NCI-H2196 (cell line): ENCODE measurements around the gene NTRK2.

Source experiments
- DNase-seq: peaks from one replicate; lab custom pipeline; 2025; ENCODE audit not compliant: unreplicated experiment; lab: John Stamatoyannopoulos, UW

Gene NTRK2

DNA sequence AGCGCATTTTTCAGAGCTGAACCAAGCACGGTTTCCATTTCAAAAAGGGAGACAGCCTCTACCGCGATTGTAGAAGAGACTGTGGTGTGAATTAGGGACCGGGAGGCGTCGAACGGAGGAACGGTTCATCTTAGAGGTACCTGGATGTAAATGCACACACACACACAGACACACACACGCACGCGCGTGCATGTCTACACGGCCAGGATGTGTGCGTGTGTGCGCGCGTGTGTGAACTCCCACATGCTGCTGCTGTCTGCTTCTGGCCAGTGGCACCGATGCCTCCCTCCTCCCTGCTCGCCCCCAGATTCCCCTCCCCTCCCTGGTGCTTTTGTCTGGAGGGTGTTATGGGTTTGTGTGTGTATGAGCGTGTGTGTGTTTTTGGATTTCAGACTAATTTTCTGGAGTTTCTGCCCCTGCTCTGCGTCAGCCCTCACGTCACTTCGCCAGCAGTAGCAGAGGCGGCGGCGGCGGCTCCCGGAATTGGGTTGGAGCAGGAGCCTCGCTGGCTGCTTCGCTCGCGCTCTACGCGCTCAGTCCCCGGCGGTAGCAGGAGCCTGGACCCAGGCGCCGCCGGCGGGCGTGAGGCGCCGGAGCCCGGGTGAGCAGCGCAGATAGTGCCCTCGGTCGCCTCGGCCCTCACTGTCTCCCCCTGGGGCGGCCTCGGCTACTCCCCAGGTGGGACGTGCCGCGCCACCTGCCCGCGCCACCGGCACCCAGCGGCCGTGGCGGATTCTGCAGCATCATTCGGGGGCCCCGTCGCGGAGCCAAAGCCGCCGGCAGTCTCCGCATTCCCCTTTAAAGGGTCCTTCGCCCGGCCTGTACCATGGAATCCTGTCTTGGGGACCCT lies at the start of gene NTRK2:
NTRK2 (plus strand) TSS at position 442 of the 850 bp plus-strand sequence. CDS start 1,020 bp downstream, outside the sequence.
- no peak for DNase-seq

DNA sequence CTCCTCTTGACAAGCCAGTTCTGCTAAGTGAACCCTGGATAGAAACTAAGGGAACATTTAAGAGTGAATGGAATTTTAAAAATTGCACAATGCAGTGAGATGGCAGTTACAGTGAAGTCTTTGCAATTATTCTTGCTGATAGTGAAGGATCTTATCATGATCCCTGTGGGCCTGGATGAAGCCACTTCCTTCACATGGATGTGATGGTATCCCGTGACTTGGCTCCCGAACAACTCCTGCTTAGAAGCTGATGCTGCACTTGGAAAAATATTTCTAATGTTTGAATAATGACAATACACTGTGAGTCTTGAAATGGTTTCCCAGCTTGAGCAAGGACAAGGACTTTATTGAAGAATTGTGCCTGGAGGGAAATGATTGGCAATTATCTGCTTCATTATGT lies 49.2 kb upstream of the NTRK2 start:
- DNase-seq: no peak

DNA sequence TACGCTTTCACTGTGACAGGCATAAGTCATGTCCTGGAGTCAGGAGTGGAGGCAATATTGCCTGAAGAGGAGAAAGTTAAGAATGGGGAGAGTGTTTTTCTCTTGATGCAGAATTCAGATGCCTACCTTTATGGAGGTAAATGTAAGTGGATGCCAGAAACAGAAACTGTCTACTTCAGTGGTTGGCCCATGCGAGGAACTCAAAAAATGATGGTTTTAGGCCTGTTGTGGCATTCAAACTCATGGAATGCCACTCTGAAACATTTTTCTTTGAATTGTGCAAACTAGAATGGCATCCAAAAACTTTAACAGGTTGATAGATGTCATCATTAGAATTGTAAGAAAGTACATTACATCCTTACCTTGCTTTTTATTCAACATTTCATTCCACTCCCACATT lies 47.7 kb upstream of the NTRK2 start:
- DNase-seq: no peak

DNA sequence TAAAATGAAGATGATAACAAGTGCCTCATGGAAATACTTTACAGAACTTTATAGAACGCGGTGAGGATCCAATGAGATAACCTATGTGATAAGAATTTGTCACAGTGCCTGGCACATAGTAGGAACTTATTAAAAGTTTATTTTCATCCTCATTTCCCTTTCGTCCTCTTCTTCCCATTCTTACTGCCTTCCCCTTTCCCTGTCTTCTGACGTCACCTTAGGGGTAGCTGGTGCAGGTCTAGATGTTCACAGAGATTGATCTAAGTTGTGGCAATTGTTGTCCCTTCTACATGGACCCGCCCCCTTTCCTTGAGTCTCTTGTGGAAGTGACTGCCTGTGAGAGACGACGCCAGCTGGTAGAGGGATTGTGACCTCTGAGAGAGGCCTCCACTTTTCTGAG lies 46.5 kb upstream of the NTRK2 start:
- DNase-seq: no peak

DNA sequence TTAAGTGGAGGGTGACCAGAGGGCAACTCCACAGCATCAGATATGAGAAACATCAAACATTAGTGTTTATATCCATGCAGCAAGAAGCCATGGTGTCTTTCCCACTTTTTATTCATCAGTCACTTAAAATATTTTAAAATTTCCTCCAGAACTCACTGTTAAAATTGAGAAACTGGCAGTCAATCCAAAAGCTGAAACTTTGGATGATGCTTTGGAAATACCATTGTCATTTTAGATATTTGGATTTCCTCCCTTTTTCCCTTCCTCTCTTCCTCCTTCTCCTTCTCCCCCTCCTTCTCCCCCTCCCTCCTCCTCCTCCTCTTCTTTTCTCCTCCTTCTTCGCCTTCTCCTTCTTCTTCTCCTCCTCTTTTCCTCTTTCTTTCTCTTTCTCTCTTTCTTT lies 33.1 kb upstream of the NTRK2 start:
- DNase-seq: no peak

DNA sequence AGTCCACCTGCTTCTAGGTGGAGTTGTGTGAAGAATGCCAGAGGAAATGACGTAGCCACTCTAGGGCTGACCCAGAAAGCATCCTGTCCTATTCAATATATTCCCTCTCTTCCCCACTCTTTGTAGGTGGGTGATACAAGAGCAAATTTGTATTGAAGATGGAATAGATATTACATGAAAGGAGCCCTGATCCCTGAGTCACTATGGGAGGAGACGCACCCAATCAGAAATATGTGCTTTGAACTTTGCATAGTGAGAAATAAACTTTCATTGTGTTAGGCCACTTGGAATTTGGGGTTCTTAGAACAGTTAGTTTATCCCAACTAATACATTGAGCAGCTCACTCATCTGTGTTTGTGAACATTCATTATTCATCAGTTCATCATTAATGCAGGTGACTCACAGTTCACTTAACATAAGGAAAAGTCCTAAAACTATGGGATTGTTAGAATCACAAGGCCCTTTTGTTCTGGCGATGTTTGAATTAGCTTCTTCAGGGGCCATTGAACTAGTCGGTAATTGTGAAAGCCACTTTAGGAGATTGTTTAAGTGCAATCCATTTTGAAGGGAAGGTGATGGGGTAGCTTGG lies 26.9 kb upstream of the NTRK2 start:
- no peak for DNase-seq

DNA sequence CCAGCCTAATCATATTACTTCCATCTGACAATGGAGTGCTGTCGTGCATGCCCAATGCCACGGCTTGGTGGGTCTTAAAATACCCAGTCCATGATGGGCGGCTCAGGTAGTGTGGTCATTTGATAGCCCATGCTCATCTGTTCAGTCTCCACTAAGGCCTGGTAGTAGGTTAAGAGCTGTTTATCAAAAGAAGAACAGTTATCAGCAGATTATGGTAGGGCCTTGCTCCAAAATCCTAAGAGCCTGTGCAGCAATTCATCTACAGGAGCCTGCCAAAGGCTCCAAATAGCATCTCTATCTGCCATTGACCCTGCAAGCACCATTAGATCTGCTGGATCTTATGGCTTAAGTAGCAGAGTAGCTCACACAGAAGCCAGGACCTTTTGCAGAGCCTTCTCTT lies 21.8 kb upstream of the NTRK2 start:
- no peak for DNase-seq

DNA sequence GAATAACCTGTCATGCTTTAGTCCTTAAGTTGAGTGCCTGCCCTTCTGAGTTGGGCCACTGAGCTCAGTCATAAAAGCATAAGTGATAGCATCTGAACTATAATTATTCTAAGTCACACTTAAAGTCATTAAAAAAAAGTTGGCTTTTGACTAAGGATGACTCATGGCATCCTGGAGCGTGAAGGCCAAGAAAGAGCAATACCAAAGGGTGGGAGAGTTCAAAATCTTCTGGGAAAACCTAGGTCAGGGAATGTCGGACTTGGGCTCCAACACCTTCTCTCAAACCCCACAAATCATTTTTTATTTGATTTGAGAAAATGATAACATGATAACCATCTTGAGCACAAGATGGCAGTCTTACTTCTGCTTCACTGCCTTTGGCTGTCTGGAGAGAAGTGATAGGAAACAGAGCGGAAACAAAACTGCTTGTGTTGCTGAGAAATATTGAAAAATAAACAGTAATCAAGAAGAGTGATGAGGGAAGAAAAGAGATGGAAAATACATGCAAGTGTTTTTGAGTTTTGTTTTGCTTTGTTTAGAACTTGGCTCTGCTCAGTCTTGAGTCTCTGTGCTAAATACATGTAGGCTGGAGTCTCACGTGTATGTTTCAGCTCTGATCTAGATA lies 16.9 kb upstream of the NTRK2 start:
- DNase-seq: no peak

DNA sequence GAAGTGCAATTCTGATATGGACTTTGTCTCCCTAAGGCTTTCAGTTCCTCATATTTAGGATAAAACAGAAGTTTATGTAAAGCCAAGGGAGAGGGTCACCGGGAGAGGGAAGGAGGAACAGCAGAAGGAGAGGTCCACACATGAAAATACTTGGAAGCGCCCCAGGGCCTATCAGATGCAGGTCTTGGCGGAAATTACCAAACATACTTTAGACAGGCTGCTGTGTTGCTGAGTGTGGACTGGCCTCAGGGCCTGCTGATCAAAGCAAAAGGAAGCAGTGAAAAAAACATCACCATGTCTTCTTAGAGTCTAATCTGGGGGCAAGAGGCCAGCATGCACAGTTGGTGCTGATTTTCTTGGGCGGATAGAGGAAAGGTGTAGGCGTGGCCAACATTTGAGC lies 14.1 kb upstream of the NTRK2 start:
- DNase-seq: no peak

DNA sequence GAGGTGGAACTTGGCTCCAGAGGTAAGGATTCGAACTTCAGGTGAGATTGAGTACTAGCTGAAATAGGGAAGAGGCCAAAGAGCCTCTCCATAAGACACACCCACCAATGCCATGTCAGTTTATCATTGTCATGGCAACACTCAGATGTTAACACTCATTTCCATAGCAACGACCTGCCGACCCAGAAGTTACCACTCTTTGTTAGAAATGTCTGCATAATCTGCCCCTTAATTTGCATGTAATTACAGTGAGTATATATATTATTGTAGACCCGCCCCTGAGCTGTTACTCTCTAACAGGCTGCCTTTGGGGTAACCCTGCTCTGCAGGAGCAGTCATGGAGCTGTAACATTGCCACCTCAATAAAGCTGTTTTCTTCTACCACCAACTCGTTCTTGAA lies 10.2 kb upstream of the NTRK2 start:
- no peak for DNase-seq

DNA sequence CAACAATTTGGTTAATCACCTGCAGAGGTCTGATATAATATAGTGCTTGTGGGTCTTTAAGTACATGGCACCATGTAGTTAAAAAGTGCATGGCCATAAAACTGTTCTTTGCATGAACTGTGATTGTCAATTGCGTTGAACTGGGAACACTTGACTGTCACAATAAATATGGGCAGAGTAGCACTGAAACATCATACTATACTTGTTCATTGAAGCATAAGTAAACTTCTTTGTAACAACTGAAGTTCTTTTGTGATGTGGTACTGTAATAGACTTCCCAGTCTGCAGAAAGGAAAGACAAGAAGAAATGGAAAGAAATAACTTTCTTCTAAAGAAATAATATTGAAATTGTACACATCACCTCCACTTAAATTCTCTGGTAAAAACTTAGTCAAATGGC lies 9.8 kb upstream of the NTRK2 start:
- no peak for DNase-seq

DNA sequence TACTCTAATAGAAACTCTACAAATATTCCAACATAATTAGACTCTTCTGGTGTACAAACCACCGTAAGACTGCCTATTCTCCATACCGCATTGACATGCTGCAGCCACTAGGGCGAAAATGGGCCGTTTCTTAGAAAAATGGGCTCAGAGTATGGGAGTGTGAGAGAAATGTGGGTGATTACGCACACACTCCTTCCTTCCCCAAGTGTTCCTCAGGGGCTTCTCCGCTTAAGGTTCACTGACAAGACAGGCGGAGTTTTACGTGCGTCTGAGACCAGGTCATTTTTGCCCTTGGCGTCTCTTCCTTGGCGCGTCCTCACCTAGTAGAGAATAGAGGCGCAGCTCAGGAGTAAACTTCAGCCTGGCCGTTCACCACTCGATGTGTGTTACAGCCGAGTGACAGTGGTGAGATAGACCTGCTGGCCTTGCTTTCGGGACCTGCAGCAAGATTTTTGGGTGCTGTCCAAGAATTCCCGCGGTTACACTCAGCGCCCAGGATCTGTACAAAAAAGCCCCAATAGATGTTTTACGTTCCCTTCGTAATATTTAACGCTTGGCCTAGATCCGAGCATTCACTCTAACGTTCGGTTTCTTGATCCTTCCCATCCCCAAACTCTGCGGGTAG lies 1.8 kb upstream of the NTRK2 start:
- no peak for DNase-seq

DNA sequence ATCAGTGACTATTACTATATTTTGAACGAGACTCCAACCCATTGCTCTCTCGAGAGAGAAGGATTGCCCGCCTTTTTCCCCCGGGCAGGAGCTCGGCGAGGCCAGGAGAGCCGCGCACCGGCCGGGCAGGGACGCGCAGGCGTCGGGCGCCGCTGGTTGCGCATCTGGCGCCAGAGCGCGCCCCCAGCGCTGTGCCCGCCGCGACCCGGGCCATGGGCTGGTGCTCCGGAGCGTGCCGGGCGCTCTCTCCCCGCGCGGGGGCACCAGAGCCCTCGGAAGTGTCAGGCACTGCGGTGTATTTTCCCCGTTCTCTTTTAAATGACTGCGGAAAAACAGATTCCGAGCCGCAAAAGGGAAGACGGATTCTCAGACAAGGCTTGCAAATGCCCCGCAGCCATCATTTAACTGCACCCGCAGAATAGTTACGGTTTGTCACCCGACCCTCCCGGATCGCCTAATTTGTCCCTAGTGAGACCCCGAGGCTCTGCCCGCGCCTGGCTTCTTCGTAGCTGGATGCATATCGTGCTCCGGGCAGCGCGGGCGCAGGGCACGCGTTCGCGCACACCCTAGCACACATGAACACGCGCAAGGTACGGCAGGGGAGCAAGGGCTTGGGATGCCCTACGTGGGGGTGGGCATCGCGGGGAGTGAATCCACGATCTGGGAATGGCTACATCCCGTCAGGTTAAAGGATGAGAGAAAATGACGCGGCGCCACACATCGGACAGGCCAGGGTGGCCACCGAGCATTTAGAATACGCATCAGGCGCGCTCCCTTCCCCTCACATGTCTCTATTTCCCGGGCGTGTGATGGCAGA lies 1.1 kb upstream of the NTRK2 start:
- no peak for DNase-seq

DNA sequence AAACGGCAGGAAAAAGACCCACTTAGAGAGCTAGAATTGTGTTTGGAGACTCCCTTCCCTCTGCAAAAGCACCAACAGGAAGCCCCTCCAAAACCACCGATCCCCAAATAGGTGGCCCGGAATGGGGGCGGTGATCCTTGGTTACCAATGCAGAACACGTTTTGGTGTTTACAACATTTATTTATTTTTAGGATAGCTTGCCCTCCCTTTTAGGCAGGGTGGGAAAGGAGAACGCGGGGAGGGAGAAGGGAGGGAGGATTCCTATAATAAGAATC lies 579 bp upstream of the NTRK2 start:
- no peak for DNase-seq

DNA sequence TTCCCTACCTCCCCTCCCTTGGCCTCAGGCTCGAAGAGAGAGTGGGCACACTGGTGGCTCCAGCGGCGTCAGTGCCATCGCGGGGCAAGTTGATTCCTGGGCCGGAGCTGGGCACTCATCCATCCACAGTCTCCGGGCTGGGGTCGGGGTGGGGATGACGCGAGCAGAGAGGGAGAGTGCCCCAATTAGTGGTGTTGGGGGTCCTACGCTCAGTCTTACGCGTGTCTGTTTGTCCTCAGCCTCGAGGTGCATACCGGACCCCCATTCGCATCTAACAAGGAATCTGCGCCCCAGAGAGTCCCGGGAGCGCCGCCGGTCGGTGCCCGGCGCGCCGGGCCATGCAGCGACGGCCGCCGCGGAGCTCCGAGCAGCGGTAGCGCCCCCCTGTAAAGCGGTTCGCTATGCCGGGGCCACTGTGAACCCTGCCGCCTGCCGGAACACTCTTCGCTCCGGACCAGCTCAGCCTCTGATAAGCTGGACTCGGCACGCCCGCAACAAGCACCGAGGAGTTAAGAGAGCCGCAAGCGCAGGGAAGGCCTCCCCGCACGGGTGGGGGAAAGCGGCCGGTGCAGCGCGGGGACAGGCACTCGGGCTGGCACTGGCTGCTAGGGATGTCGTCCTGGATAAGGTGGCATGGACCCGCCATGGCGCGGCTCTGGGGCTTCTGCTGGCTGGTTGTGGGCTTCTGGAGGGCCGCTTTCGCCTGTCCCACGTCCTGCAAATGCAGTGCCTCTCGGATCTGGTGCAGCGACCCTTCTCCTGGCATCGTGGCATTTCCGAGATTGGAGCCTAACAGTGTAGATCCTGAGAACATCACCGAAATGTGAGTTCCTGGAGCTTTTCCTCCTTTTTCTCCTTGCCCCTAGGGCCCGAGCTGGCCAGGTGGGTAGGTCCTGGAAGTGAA lies 861 bp downstream of the NTRK2 start:
- no peak for DNase-seq

DNA sequence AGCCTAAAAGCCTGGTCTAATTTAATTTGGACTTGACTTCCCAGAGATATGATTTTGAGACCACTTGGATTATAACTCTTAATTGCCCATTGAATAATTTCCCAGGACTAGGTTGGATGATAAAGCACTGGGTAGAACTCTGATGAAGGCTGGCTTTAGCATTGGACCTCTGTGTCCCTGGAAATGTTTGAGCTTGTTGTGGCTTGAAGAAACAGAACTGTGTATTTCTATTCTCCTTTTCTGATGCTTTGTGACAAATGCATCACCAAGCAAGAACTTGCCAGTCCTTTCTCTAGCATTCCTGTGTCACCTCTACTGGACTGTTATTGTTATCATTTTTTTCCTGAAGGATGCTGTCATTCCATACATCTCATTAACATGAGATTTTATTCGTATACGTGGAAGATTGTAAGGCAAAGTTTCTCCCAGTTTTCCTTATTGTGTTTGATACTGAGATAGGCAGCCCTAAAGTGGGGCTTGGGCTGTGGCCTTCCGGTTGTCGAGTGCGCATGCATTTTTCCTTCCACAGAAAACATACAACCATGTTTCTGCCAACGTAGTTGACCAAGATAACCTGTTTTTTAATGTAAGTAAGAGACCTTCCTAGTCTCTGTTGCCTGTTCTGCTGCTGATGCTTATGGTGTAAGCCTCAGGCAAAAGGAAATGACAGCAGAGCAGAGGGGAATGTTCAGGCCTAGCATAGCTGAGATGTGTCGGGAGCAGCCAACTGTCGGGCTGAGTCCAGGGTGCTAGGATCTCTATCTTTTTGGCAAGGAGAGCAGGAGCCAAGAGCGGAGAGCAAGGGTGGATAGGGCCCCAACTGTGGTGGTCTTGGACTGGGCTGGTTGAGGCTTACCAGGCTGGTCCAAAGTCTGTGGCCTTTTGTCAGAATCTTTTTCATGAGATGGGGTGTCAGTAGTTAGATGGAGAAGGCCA lies 2.3 kb downstream of the NTRK2 start:
- DNase-seq: no peak

DNA sequence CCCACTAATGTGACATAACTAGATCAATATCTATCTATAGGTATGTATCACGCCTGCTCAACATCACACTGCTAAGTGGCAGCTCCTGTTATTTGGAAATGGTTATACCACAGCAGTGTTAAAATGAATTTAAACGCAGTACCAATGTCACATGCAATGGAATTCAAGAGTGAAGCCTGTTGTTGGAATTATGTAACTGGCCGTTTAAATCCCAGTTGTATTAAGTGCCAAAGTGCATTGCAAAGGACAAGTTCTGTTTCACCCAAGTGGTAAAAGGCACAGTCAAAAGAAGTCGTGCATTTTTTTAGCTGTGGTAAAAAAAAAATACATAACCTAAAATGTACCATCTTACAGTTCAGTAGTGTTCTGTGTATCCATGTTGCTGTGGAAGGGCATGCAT lies 4.3 kb downstream of the NTRK2 start:
- no peak for DNase-seq

DNA sequence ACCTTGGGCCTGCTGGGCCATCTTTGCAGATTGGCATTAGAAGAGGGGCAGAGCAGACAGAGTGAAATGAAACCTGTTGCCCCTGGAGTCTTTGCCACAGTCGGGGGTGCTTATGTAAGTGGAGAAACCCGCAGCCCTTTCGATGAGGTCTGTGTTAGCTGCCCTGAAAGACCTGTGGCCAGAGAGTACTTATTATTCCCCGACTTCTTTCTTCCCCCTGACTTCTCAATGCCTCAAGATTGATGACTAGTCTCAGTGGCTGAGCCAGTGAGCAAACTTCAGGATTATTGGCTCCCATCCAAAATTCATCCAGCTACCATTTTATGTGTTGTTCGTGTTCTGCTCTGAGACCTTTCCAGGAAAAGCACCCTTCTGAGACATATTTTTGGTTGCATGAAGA lies 7.6 kb downstream of the NTRK2 start:
- DNase-seq: no peak

DNA sequence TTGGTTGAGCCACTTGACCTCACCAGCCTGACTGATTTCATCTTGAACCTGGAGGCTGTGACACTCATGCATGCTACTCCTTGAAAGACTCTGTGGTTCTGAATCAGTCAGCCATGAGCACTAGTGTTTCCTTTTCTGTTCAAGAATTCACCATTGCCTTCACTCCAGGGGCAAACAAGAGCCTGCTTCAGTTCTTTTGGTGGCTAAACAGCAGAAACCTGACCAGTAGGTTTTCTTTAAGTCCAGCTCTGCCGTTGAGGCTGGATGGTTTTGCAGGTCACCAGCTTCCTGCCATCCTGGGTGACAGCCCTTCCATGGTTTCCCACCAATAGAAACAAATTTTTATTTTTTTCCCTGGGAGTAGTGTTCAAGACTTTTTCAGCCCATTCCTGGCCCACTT lies 10.0 kb downstream of the NTRK2 start:
- DNase-seq: no peak
